ENCODE measurements around the gene PRR7.

Gene PRR7

GRCh38 chr5:177468685-177469628 lies 22.3 kb downstream of the PRR7 start:
- no peak for DNase-seq (ENCODE audit: low read depth, low spot score)

GRCh38 chr5:177469750-177470525 lies 23.3 kb downstream of the PRR7 start:
- no peak for DNase-seq (ENCODE audit: low read depth, low spot score)

- DNase-seq (ENCODE audit: low read depth, low spot score): no peak
Measured at GRCh38 chr5:177470759-177471536, 24.3 kb downstream of the PRR7 start.

GRCh38 chr5:177471610-177472356 lies 25.2 kb downstream of the PRR7 start:
- no peak for DNase-seq (ENCODE audit: low read depth, low spot score)

GRCh38 chr5:177472460-177473442 lies 26.1 kb downstream of the PRR7 start:
- no peak for DNase-seq (ENCODE audit: low read depth, low spot score)

GRCh38 chr5:177473443-177474001 lies 26.9 kb downstream of the PRR7 start, which contains the start of gene DBN1:
Gene DBN1 (minus strand): TSS chr5:177473634. CDS start chr5:177473521, 113 bp downstream.
- DNase-seq (ENCODE audit: low read depth, low spot score): no peak

- no peak for DNase-seq (ENCODE audit: low read depth, low spot score)
Measured at GRCh38 chr5:177474002-177474476, 27.4 kb downstream of the PRR7 start.

- no peak for DNase-seq (ENCODE audit: low read depth, low spot score)
Measured at GRCh38 chr5:177474846-177475562, 28.4 kb downstream of the PRR7 start.

GRCh38 chr5:177475563-177476427 lies 29.2 kb downstream of the PRR7 start:
- no peak for DNase-seq (ENCODE audit: low read depth, low spot score)

GRCh38 chr5:177476531-177477233 lies 30.1 kb downstream of the PRR7 start:
- no peak for DNase-seq (ENCODE audit: low read depth, low spot score)

- no peak for DNase-seq (ENCODE audit: low read depth, low spot score)
Measured at GRCh38 chr5:177477701-177478477, 31.3 kb downstream of the PRR7 start.

- DNase-seq (ENCODE audit: low read depth, low spot score): no peak
Measured at GRCh38 chr5:177478711-177479646, 32.4 kb downstream of the PRR7 start.

GRCh38 chr5:177479774-177480173 lies 33.2 kb downstream of the PRR7 start:
- DNase-seq (ENCODE audit: low read depth, low spot score): no peak

- DNase-seq (ENCODE audit: low read depth, low spot score): no peak
Measured at GRCh38 chr5:177482359-177482795, 35.8 kb downstream of the PRR7 start.

GRCh38 chr5:177483042-177483441 lies 36.4 kb downstream of the PRR7 start:
- DNase-seq (ENCODE audit: low read depth, low spot score): no peak

Measured in iPS DF 19.7 (cell line).